HG03097 (cell line): ENCODE data around the gene SCN3B.

ENCODE experiments used
- ATAC-seq: cut with Tn5 transposase; IDR thresholded peaks from one replicate; pipeline ENCODE4 v1.9.1; 2021; ENCODE audit not compliant: unreplicated experiment, low FRiP score

SCN3B gene, protein sequence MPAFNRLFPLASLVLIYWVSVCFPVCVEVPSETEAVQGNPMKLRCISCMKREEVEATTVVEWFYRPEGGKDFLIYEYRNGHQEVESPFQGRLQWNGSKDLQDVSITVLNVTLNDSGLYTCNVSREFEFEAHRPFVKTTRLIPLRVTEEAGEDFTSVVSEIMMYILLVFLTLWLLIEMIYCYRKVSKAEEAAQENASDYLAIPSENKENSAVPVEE

DNA sequence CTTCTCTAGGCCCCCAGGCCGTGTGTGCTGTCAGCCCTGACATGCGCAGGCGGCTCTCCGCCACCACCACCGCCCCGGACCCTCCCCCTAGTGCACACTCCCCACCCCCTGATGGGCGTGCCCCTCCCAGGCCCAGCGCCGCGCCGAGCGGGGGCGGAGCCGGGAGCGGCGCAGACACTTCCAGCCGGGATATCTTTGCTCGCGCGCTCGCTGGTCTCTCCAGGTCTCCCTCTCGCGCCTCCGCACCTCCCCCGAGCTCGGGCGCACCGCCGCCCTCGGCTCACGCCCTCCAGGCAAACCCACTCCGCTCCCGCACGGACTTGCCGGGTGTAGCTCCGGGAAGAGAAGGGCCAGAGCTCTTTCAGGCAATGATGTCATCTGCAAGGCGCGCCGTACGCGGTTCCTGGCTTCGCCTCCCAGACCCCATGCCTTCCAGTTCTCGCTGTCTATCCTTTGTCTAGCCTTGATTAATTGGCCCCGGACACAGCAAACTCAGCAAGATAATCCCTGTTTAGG is at the start of gene SCN3B:
Gene SCN3B, minus strand, starts transcription at position 59 of the 516 bp plus-strand sequence. CDS start 823 bp downstream, outside the sequence.
- ATAC-seq, result no peak

DNA sequence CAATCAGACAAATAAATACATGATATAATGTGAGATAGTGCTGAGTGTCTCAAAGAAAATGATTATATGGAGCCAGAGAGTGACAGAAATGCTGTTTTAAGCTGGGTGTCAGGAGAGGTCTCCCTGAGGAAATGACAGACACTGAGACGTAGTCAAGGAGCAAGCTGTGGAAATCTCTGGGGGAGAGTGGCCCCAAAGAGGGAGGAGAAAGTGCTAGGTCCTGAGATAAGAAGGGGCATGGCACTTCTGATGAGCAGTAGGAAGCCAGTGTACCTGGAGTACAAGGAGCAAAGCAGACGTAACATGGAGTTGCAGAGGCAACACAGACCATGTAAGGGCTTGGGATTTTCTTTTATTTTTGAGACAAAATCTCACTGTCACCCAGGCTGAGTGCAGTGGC is 48.3 kb upstream of the SCN3B start:
- ATAC-seq, result no peak

DNA sequence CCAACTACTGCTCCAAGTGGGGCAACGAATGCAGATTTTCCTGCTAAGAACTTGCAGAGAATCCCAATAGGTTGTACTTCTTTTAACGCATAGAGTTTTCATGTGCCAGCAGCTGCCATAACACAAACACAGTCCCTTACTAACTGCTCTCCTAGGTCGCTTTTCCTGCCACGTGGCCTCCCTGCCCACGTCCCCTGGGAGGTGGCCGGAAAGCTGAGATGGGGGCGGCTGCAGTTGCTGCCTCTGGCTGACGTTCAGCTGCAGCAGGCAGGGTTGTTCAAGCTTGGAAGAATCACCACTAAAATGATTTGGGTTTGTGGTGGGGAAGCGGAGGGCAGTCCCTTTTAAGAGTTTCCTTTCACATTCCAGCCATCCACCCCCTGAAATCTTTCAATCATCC is 47.7 kb upstream of the SCN3B start:
- no peak for ATAC-seq

DNA sequence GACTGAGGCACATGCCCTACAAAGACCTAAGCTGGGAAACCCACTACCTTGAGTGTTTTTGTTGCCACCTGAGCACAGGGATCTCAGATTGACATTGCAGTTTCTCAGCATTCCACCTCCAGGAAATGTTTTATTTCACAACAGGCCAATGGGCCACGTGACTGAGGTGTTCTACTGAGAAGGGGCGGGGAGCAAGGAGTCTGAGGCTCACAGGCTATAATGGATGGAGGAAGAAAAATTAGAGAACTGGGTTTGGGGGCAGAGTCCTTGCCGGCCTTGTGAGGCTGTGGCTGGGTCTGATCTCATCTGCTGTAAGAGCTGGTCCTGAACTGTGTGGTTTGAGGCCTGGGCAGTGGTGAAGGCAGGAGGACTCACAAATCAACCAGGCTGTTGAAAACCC is 46.3 kb upstream of the SCN3B start:
- ATAC-seq, result no peak

DNA sequence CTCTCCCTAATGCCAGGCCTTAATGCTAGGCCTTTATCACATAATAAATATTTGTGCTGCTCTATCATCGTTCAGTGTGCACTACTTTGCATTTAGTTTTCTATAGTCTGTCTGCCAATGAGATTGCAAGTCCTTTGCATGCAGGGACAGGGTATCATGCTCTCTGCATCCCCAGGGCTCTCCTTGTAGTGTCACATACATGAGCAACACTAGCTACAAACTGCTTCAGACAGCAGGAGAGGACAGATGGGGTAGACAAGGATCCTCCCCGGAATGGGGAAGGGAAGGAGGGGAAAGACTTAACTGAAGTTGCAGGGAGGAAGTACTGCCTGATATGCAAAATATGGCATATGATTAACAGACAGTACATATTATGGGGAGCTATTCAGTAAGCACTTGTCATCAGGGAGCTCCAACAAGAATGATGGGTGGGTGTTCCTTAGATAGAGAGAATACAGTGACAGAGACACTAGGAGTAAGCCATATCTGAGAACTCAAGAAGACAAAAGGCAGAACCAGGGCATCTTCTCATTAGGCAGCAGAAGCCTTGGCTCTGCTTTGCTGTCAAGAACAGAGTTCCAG is 44.2 kb upstream of the SCN3B start:
- no peak for ATAC-seq

DNA sequence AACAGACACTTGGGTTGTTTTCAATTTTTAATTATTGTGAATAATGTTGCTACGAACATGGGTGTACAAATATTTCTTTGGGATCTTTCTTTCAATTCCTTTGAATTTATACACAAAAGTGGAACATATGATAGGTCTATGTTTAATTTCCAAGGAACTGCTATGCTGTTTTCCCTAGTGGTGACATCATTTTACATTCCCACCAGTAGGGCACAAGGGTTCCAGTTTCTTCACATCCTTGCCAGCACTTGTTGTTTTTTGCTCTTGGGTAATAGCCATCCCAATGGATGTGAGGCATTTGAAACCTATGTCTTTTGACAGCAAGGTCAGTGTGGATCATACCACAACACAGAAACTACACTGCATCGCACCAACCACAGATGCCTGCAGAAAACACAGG is 41.8 kb upstream of the SCN3B start:
- ATAC-seq, result no peak

DNA sequence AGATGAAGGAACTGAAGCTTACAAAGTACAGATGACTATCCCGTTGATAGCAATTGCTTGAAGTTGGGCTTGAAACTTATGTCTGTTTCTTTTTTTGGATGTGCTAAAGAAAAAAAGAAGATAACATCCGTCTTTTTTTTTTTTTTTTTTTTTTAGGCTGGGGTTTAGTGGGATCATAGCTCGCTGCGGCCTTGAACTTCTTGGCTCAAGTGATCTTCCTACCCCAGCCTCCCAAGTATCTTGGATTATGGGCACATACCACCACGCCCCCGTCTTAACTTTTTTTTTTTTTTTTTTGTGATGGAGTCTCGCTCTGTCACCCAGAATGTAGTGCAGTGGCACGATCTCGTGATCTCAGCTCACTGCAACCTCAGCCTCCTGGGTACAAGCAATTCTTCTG is 40.8 kb upstream of the SCN3B start:
- no peak for ATAC-seq

DNA sequence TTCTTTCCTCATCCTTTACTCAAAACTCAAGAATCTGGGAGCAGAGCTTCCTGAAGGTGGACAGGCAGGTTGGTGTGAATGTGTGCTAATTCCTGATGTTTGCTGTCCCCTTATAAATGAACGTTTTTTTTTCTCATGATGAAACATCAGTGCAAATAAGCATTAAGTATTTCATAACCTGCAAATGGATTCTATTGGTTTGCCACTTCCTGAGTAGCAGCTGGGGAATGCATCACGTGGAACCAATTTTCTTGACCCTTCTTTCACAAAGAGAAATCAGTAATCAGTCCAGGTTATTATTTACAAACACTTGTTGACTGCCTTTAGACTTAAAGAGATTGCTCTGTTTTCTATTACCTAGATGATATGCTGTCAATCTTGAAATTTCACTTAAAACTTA is 40.1 kb upstream of the SCN3B start:
- no peak for ATAC-seq

DNA sequence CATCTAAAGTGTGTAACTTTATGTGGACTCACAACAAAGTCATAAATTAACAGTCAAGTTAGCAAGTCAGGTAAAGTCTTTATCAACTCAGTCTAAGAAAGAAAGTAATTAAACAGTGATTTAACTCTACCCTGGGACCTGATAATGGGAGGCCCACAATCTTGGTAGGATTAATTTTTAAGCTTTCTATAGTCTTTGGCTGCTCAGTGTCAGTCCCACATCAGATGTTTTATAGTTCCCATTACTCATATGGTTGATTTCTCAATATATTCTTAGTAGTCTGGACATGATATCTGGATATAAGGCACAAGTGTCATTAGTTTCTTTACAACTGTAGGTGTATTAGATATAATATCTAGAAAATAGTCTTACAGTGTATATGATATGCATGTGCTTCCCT is 38.5 kb upstream of the SCN3B start:
- no peak for ATAC-seq

DNA sequence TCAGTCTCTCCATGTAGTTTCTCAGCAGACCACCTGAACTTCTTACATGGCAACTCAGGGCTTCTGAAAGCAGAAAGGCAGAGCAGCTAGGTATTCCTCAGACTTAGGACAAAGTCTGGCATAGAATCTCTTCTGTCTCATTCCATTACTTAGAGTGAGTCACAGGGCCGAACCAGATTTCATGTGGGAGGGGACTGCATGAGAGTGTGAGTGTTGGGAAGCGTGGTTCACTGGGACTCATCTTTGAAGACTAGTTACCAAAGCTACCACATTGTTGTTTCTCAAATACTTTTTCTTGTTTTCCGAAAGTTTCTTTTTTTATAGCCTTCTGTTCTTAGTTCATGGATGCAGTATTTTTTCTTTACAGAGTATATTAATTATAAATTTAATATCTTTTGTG is 36.1 kb upstream of the SCN3B start:
- ATAC-seq, result no peak

DNA sequence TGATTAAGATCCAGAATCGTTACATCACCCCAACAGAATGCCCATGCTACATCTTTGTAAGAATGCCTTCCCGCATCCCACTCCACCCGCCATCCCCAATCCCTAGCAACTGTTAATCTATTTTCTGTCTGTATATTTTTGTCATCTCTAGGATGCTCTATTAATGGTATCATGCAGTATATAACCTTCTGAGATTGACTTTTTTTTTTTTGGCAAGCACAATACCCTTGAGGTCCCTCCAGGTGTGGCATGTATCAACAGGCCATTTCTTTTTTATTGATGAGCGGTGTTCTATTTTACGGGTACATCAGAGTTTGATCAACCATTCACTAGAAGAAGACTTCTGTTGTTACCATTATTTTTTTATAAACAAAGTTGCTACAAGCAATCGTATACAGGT is 30.2 kb upstream of the SCN3B start:
- ATAC-seq, result no peak

DNA sequence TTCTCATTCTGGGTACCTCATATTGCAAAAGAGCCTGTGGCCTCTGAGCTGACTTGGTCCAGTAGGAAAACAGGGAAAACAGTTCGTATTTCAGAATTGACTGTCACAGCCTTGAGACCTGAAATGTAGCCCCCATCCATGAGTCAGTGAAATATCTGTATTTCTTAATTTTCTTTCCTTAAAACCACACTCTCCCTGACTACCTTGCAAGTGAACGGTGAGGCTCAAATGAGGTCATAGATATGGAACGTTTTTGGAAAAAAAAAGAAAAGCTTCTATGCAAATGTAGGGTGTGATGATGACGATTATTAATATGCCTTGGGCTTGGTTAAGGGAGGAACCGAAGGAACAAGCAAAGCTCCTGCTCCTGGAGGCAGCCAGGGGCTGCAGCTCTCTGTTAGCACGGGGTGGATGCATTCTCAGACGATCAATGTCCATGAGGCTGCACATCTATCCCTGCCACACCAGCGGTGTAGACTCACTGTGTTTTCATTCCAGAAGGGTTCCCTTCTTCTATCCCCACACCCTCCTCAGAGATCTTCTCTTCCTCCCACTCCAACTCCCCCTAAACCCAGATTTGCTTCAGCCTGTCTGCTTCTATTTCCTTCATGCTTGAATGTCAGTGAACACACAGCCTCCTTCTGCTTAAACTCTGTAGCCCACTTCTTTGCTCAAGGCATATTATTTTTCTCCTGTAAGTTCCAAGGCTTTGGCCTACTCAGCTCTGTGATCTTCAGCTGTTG is 29.2 kb upstream of the SCN3B start:
- ATAC-seq, result no peak

DNA sequence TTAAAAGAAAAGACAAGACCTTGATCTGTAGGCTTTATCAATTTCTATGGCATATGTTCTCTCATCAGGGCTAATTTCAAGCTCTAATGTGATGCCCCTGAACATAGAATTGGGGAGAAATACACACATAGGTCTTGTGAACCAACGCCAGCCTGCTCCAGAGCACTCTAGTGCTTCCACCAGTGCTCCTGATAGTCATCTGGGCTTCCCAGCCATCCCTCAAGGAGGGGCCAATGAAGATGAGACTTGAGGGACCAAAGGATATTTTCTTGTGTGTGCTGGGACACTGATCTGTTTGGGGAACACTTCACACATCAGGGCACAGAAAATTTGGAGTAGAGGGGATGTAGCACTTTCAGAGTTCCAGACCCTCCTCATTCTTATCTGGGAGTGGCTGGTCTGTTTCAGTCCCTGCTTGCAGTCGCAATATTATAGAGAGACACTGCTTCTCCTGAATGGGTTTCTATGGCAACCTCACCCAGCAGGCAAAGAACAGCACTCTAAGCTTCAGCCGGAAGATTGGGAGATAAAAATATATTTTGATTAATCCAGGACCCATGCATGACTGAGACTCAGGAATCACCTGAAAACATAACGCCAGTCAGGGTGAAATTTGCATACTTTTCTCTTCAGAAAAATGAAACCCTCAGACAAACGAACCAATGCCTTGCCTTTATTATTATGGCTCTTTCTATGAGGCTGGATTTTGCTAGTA is 28.4 kb upstream of the SCN3B start:
- ATAC-seq, result no peak

DNA sequence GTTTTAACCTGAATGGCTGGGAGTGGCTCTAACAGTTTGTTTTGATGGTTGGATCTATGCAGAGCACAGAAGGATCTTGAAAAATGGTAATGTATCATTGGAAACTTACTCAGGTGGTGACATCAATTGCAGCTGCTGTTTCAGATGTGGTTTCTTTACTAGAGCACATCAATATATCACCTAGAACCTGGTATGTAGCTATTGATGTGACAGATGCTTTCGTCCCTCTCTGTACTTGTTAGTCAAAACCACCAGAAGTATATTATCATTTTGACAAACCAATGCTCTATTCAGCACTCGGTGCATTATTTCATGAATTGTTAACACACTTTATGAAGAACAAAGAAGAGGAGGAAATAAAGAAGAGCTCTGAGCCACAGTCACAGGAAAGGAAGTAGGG is 26.6 kb upstream of the SCN3B start:
- no peak for ATAC-seq

DNA sequence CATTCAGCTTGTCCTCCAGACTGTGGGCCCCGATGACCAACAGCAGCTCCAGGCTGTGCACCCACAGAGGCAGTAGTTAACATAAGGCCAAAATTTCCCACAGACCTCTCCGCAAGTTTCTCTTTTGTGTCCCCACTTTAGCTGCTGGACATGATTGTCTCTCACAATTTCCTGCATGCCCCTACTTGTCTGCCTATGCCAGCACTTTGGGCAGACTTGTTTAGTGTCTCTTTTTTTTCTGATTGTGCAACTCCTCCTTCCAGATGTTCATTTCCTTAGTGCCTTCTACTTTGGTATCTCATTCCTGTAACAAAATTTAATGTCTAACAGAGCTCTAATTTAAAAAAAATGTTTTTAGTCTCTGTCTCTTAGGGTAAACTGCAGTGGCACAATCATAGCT is 23.8 kb upstream of the SCN3B start:
- ATAC-seq, result no peak

DNA sequence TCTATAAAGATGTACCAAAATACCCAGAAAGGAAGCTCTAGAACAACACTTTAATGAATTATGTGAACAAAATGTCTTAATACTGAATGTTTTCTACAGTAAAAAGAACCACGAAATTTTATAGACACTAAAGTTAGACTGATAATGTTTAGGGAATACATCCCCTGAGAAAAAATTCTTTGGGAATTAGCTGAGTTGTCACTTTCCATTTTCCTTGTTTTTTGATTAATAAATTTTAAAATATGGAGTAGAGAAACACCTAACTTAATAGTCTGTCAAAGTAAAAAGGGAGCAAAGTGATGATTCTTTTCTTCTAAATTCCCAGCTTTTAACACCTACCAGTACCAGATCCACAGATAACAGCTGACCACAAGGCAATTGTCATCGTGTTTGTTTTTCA is 23.1 kb upstream of the SCN3B start:
- no peak for ATAC-seq

DNA sequence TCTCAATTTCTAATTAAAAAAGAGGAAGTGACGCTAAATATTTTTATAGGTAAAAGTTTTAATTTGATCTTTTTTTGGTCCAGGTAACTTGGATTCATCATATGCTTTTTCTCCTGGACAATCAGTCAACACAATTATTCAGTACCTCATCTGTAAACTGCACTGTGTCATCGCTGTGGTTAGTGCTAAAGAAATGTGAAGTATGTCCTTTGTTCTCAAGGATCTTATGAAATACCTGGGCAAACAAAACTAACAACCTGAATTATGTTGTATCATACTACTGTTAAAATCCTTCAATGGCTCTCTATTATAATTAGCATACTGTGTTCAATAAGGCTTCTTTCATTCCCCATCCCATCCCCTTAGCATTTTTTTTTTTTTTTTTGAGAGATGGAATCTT is 19.9 kb upstream of the SCN3B start:
- no peak for ATAC-seq

DNA sequence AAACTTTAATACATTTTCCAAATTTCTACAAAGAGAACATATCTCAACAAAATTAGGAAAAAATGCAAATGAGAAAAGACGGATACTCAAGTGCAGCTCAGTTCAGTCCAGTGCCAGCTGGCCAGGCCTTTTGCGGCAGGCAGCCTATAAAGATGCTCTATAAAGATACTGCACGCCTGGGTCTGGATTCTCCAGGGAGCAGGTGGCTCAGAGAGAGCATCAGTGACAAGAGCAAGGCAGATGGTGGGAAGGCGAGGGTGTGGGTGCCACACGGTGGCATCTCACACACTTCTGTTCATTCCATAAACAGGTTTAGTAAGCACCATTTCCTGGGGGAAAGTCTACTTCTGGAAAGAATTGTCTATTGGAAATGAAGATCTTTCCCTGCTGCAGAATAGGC is 18.1 kb upstream of the SCN3B start:
- no peak for ATAC-seq

DNA sequence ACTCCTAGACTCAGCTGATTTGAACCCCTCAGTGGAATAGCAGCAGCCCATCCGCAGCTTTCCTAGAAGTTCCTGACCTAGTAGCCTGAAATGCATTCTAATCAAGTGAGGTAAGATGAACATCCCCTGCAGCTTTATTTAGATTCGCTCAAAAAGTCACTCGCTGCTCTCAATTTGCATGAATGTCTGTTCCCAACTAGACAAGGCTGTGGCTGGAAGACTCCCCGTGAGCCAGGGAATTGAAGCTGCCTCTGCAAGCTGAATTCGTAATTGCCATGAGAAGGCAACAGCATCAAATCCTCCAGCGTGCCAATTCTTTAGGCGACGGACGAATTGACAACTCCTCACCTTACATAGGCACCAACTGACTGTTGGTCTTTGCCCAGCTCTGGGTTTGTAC is 17.1 kb upstream of the SCN3B start:
- no peak for ATAC-seq

DNA sequence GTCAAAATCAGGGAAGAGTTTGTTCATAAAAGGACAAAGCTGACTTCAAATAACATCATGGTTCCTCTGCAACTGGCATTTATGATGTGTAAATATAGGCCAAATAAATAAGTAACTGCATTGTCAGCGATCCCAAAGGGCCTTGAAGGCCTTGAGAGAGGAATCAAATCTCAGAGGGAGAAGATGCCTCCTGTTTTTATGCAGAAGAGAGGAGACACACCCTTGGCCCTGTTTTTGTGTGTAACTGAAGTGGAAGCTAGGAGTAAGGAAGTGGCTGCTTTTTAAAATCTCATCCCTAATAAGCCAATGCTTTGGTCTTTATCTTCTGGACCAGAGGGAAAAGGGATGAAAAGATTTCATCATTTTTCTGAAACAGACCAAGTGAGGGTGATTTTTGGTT is 15.7 kb upstream of the SCN3B start:
- no peak for ATAC-seq

DNA sequence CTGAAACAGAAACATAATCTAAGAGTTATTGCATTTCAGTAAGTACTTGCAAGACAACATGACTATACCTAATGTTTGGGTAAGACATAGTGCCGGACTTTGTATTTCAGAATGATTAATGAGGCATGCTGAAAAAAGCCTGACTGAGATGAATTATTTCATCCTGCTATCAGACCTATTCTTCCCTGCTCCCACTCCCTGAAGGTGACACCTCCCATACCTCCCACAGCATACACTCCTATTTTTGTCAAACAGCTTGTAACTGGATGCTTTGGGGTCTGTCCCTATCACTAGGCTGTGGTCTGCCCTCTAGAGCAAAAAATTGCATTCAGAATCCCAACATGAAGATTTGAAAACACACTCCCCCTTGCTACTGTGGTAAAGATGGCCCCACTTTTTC is 10.9 kb upstream of the SCN3B start:
- ATAC-seq, result no peak
